GM12872 (cell line): ENCODE measurements around the gene WNT8A.

Source experiments
- CTCF ChIP-seq: IDR thresholded peaks from 3 replicates; pipeline ENCODE4 v1.5.1; 2011; ENCODE audit warnings: low read depth, mild to moderate bottlenecking, low read length, moderate library complexity; ENCODE audit not compliant: insufficient read depth

The WNT8A gene

GRCh38 chr5:138138949-138139780 is 55.3 kb downstream of the WNT8A start, which contains the start of gene NME5:
Gene NME5 (minus strand): TSS chr5:138139428. CDS start chr5:138138780, 648 bp downstream.
- no peak for TF ChIP-seq CTCF

- no peak for TF ChIP-seq CTCF
These were observed 55.9 kb downstream of the WNT8A start for GRCh38 chr5:138139781-138140090.

- no peak for TF ChIP-seq CTCF
These were observed 56.4 kb downstream of the WNT8A start for GRCh38 chr5:138140268-138140667.
